Esophagus muscularis mucosa (tissue), 4 donors: Measurements from ENCODE around the gene DNAJC11. TPM values are rescaled to one million over a fixed set of nuclear protein-coding genes. Genes with fewer than 3 reads are reported as not detected.
A peak's percentile ranks its signal among the peaks of the same experiment; 100 is the strongest.
"Not testable (repeated sequence)": the region's sequence is repeated elsewhere in the genome, so short reads cannot be mapped to it uniquely, and the experiment has no call there.

Experiments used
- DNase-seq: peaks from one replicate; pipeline ENCODE4 v3.0.0-alpha.2; 2017; ENCODE audit errors: extremely low spot score
- H3K27ac ChIP-seq, 4 donors: fragments of 200-600 bp; sonication (generic); replicated peaks in 1 of 4; 1 replicate in 3 of 4; 2 replicates in 1 of 4; pipeline ENCODE4 v1.5.1; 2016 to 2019; ENCODE audit warnings: mild to moderate bottlenecking in 1 of 4
- H3K27me3 ChIP-seq, 4 donors: fragments of 200-600 bp; sonication (generic); one replicate each; pipeline versions ENCODE4 v1.5.1 to v1.6.0; 2016 to 2019
- H3K36me3 ChIP-seq, 4 donors: fragments of 200-600 bp; sonication (generic); one replicate each; pipeline ENCODE4 v1.5.1; 2016 to 2019
- H3K4me1 ChIP-seq, 4 donors: fragments of 200-600 bp; sonication (generic); one replicate each; pipeline ENCODE4 v1.5.1; 2016 to 2019
- H3K4me3 ChIP-seq, 4 donors: fragments of 200-600 bp; sonication (generic); 1 replicate in 2 of 4; 2 replicates in 2 of 4; pipeline ENCODE4 v1.5.1; 2016 to 2019; ENCODE audit warnings: mild to moderate bottlenecking in 4 of 4, moderate library complexity in 1 of 4
- H3K9me3 ChIP-seq, 4 donors: fragments of 200-600 bp; sonication (generic); 1 replicate in 3 of 4; 2 replicates in 1 of 4; pipeline ENCODE4 v1.5.1; 2016 to 2019
- CTCF ChIP-seq, 3 experiments: fragments of 200-600 bp in 2 of 3; fragments of 450-650 bp in 1 of 3; sonication (generic) in 2 of 3; IDR thresholded peaks; one replicate each; pipeline ENCODE4 v1.5.1; 2017 to 2019; ENCODE audit warnings: antibody characterized with exemption in 3 of 3, mild to moderate bottlenecking in 2 of 3, moderate library complexity in 1 of 3
- EP300 ChIP-seq: sonication (generic); formaldehyde crosslinking; IDR thresholded peaks from one replicate; pipeline ENCODE4 v1.6.1; 2017; ENCODE audit warnings: antibody characterized with exemption
- POLR2A ChIP-seq: fragments of 450-650 bp; IDR thresholded peaks from one replicate; pipeline ENCODE4 v1.6.1; 2017; ENCODE audit warnings: antibody characterized with exemption, moderate library complexity, mild to moderate bottlenecking, low read depth
- POLR2AphosphoS5 ChIP-seq, 2 donors: sonication (generic); formaldehyde crosslinking; IDR thresholded peaks; one replicate each; pipeline ENCODE4 v1.6.1; 2017; ENCODE audit warnings: antibody characterized with exemption in 2 of 2
- WGBS: methylation state at CpG from one replicate; pipeline ENCODE4 v1.1.5; 2018; 5-methylcytosine and 5-hydroxymethylcytosine counted together
- intact Hi-C: fragments of 100-400 bp; cut with DNase I; formaldehyde crosslinking; loops from one replicate; pipeline ENCODE4 v1.15.1; 2023
- total RNA-seq, 4 donors: library from RNA; depleted of rRNA; stranded (reverse); fragments of >200 nt; gene quantifications; one replicate each; pipeline versions ENCODE4 v1.1.0 to v1.2.1, GENCODE V29; 2016

DNAJC11 gene
- total RNA-seq, 4 donors from 2014 or later = 19.4 to 37.8 (median 29.0) TPM

GRCh38 chr1:6601049-6601922, 100.3 kb downstream of the DNAJC11 start:
- peak overlapping the region; percentile 70 to 83 (median 76) for H3K4me3 ChIP-seq
- WGBS = under 1% methylated on average over 16 of the region's 40 CpGs
- H3K36me3 ChIP-seq = peaks cover 25 to 35% (median 31%) of the 10 kb centered on the region in 4 donors

GRCh38 chr1:6600410-6601048, 101.1 kb downstream of the DNAJC11 start:
- no peak for TF ChIP-seq CTCF (IDR thresholded peaks at IDR 0.05)
- TF ChIP-seq POLR2AphosphoS5 (IDR thresholded peaks at IDR 0.05) = no peak
- 20% methylated on average over 8 of the region's 10 CpGs for WGBS
- Histone ChIP-seq H3K27me3 (no peaks in the 10 kb centered on the region), H3K36me3 (peaks cover 31 to 42% (median 39%) of the 10 kb centered on the region in 4 donors), H3K9me3 (no peaks in the 10 kb centered on the region), H3K4me3 (peak overlapping the region; percentile 70 to 83 (median 76)), H3K4me1 (peaks cover 66 to 76% (median 74%) of the 10 kb centered on the region in 4 donors), H3K27ac (peak overlapping the region; percentile 96 to 99 (median 98))
- DNase-seq = no peak
- intact Hi-C loops = no loop called here

More at GRCh38 chr1:6601049-6601922, 100.3 kb downstream of the DNAJC11 start:
- Histone ChIP-seq H3K4me1 (peaks cover 64 to 76% (median 74%) of the 10 kb centered on the region in 4 donors), H3K27ac (peak overlapping the region; percentile 96 to 99 (median 98)), H3K27me3 (no peaks in the 10 kb centered on the region), H3K9me3 (no peaks in the 10 kb centered on the region)
- peak; percentile 96 for DNase-seq
- TF ChIP-seq EP300 (no peak), CTCF (IDR thresholded peaks at IDR 0.05) (no peak), POLR2A (peak; percentile 64), POLR2AphosphoS5 (IDR thresholded peaks at IDR 0.05) (peak; percentile 91 to 93)
- intact Hi-C loops = no loop called here

- H3K27ac ChIP-seq = peak overlapping the region; percentile 96 to 99 (median 98)
- peaks cover 37 to 48% (median 44%) of the 10 kb centered on the region in 4 donors for H3K36me3 ChIP-seq
- peak overlapping the region; percentile 70 to 83 (median 76) for H3K4me3 ChIP-seq
- WGBS = 35% methylated on average over 8 of the region's 8 CpGs
- H3K9me3 ChIP-seq, intact Hi-C loops, H3K27me3 ChIP-seq, DNase-seq: not testable (repeated sequence)
- peaks cover 68 to 75% (median 72%) of the 10 kb centered on the region in 4 donors for H3K4me1 ChIP-seq
Measured at GRCh38 chr1:6599991-6600390, 101.6 kb downstream of the DNAJC11 start.

GRCh38 chr1:6599141-6599975, 102.3 kb downstream of the DNAJC11 start:
- Histone ChIP-seq H3K27me3 (no peaks in the 10 kb centered on the region), H3K4me3 (peak overlapping the region; percentile 70 to 83 (median 76)), H3K4me1 (peaks cover 66 to 72% (median 68%) of the 10 kb centered on the region in 4 donors), H3K9me3 (no peaks in the 10 kb centered on the region), H3K27ac (peak overlapping the region; percentile 96 to 99 (median 98)), H3K36me3 (peaks cover 43 to 54% (median 51%) of the 10 kb centered on the region in 4 donors)
- intact Hi-C loops = no loop called here
- DNase-seq = no peak
- WGBS = 38% methylated on average over 11 of the region's 31 CpGs
- no peak for TF ChIP-seq POLR2A

GRCh38 chr1:6597777-6598131, 103.9 kb downstream of the DNAJC11 start:
- intact Hi-C loops = no loop called here
- Histone ChIP-seq H3K4me3 (peak overlapping the region in 2 of 4 donors; percentile 26 to 41), H3K27me3 (no peaks in the 10 kb centered on the region), H3K9me3 (no peaks in the 10 kb centered on the region), H3K4me1 (peaks cover 59 to 74% (median 65%) of the 10 kb centered on the region in 4 donors), H3K27ac (peak overlapping the region; percentile 18 to 99 (median 66)), H3K36me3 (peaks cover 59 to 70% (median 67%) of the 10 kb centered on the region in 4 donors)
- 88% methylated on average over 1 of the region's 6 CpGs for WGBS
- no peak for DNase-seq
- TF ChIP-seq EP300 (no peak), CTCF (IDR thresholded peaks at IDR 0.05) (no peak), POLR2A (no peak), POLR2AphosphoS5 (IDR thresholded peaks at IDR 0.05) (no peak)
